GM21360 (cell line): ENCODE measurements around the gene EIPR1.

Experiments used
- ATAC-seq: cut with Tn5 transposase; IDR thresholded peaks from one replicate; pipeline ENCODE4 v1.9.1; 2021; ENCODE audit warnings: mild to moderate bottlenecking, moderate library complexity; ENCODE audit not compliant: unreplicated experiment

The EIPR1 gene

DNA sequence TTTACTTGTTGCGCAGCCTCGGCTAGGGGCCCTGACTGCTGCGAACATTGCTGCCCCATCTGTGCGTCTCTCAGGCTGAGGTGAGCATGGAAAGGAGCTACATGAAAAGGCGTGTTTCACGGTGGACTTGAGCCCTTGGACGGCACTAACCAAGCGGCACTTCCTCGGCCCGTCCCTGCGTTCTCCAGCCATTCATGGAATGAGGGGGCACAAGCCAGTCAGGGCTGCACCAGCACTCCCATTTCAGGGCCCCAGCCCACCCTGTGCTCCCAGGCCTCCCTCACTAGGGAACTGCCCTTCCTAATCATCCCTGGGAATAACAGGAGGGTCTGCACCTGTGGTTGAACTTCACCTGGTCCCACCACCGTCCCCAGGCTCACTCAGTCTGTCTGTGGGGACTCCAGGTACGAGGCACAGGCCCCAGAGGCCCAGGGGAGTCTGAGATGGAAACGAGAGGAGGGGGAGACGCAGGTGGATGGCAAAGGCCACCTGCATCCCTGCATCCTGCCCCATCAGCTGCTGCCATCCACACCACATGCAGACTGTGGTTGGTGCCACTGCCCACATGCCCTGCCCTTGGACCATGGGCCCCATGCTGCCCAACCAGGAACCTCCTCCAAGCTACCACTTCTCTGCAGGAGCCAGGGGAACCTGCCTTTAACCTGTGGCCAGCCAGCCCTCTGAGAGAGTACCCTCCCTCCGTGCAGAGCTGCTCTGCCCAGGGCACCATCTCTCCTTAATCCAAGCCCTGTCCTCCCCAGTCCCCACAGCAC lies 99.7 kb downstream of the EIPR1 start:
- no peak for ATAC-seq

DNA sequence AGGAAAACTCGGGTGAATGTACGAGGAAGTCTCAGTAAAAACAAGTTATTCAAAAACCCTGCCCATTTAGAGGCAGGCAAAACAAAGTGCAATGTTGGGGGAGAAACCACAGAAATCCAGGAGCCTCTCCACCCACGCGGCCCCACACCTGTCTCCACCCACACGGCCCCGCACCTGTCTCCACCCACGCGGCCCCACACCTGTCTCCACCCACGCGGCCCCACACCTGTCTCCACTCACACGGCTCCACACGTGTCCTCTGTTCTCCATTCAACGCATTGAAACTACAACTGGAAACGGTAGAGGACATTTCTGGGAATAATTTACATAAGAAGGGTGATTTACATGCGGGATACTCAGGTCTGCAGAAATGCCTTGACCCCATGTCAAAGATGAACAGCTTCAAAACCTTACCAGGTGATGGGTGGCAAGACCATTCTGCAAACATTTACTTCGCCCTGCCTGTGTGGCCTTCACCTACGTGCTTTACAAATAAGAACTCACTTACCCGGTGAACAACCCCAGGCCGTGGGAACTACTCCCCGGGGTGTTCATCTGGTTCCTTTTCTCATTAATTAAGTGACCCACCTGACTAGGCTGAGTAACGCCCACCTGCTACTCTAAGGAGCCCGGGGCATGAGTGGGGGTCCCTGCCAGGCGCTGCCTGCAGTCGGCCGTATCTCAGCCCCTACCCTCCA lies 100.4 kb downstream of the EIPR1 start:
- ATAC-seq = no peak

GRCh38 chr2:3272761-3273160 lies 104.9 kb downstream of the EIPR1 start:
- ATAC-seq = no peak

GRCh38 chr2:3270095-3270478 lies 107.5 kb downstream of the EIPR1 start:
- no peak for ATAC-seq

DNA sequence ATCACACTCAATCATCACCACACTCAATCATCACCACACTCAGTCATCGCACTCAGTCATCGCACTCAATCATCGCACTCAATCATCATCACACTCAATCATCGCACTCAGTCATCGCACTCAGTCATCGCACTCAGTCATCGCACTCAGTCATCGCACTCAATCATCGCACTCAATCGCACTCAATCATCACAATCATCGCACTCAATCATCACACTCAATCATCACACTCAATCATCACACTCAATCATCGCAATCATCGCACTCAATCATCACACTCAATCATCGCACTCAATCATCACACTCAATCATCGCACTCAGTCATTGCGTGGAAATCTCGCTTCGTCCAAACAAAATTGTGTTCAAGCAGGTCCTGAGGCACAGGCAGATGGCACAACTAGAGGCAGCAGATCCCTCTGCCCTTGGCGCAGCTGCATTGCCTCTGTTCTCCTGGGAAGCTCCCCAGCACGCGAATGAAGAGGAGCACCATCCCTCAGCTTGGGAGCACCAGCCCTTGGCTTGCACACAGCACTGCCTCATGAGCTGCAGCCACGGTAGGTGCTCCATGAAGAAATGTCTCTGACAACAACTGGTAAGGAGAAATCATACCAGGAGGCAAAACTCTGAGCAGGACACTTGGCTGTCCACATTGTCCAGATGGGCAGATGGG lies 108.1 kb downstream of the EIPR1 start:
- ATAC-seq = no peak

DNA sequence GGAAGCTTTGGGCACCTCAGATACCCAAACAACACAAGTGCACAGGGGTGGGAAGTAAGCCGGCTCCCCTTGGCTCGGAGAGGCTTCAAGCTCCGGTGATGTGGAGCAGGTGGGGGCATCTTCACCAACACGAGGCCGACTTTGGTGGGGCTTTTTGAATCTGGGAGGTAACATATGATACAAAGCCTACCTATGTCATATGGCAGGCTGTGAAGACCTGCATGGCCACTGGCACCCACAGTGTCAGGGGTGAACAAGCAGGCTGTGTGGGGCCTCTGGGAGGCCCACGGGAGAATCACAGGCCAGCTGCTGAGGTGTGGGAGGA lies 109.0 kb downstream of the EIPR1 start:
- ATAC-seq = no peak

- ATAC-seq = no peak
Measured at GRCh38 chr2:3267869-3268704, 109.5 kb downstream of the EIPR1 start.

DNA sequence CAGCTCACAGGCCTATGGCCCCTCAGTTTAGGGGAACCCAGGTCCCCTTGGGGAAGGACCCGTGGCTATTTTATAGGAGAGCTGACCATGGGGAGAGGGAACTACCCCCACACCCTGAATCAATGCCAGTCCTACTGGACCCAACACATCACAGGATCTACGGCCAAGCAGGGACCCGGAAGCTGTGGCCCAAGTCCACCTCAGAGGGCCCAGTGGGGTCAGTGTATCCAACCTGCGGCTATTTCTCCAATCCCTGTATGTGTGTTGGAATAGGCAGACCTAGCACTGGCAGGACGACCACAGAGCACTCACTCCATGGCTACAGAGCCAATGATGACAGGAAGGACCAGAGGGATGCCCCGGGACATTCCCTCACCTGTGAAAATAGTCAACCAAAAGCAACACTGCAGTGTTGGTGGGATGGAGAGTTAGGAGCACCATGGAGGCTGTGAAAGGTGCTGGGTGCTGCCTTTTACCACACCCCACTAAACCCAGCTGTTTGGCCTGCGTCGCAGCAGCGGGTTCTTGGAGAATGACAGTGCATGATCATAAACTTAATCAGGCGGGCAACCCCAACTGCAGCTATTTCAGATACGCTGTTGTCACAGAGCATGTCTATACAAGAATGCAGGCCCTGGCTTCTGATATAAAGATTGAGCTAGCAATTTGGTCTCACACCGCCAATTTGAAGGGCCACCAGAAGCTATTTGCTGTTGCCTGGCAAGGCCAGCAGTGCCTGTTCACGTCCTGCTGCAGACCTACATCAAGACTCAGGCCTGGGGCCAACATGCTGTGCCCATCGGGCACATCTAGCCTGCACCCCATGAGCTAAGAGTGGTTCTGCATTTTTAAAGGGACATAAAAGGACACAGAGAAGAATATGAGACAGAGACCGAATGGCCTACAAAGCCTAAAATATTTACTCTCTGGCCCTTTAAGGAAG lies 110.4 kb downstream of the EIPR1 start:
- no peak for ATAC-seq

- no peak for ATAC-seq
Measured at GRCh38 chr2:3265981-3266924, 111.4 kb downstream of the EIPR1 start.

- no peak for ATAC-seq
Measured at GRCh38 chr2:3265471-3265870, 112.1 kb downstream of the EIPR1 start.

- ATAC-seq = no peak
Measured at GRCh38 chr2:3264010-3264744, 113.4 kb downstream of the EIPR1 start.

DNA sequence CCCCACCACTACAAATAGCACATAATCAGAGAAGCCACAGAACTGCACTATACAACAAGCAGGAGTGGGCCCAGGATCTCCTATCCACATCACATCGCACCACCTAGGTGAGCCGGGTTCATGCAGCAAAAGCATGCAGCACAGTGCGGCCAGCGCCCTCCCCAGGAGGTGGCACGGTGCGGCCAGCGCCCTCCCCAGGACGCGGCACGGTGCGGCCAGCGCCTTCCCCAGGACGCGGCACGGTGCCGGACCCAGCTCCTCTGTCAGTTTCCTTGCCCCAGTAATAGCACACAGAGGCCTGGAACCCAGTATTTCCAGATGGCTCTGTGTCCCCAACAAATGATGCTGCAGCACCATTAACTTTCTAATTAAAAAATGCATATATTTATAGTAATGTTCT lies 114.1 kb downstream of the EIPR1 start:
- ATAC-seq = no peak

DNA sequence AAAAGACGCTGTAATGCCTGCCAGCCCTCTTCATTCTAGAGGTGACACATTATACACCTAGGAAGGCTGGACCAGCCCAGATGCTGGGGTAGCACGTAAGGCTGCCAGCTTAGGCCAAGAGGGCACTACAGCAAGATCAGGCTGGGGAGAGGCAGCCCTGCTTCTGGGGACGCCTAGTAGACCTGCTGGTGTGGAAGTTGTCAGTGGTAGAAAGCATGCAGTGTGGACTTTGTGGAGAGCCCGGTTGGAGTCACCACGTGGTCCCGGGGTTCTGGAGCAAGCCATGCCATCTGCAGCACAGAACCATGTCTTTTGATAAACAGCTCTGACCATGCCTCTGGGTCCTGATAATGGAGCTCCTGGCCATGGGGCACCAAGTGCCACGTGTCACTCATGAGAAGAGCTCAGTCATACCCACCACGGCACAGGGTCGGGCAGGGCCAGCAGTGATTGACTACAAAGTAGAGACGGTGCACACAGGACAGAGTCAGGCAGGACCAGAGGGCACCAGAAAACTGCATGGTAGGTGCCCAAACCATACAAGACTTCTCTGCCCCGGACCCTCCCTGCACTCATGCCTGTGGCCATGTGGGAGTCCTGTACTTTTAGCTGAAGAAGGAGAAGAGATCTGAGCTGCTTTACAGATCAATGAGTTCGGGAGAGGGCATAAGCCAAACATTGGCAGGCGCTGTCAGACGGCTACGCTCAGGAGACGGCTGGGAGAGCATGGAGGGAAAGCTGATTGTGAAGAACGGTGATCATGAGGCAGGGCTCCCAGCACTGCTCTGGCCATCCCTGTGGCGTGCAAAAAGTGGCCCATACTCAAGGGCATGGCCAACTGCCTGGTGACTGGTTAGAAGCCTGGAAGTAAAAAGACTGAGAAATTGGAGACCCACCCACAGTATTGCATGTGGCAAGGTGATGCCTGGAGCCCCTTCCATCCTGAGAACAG lies 114.9 kb downstream of the EIPR1 start:
- no peak for ATAC-seq

DNA sequence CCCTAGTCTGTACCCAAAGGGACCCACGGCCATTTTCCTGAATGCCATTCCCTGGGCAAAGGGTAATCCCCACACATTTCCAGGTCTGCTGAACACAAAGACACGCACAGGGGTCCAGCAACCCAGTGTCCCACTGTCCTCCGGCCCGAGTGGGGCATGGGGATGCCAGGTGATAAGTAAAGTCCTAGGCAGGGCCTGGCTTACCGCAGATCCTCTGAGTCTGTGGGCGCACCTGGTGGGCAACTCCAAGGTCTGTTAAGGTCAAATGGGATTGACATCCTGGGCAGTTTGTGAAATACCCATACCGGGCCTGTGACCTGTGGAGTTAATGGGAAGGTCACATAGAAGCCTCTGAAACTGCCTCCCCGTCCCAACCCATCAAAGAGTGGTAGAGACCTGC lies 116.1 kb downstream of the EIPR1 start:
- ATAC-seq = no peak

DNA sequence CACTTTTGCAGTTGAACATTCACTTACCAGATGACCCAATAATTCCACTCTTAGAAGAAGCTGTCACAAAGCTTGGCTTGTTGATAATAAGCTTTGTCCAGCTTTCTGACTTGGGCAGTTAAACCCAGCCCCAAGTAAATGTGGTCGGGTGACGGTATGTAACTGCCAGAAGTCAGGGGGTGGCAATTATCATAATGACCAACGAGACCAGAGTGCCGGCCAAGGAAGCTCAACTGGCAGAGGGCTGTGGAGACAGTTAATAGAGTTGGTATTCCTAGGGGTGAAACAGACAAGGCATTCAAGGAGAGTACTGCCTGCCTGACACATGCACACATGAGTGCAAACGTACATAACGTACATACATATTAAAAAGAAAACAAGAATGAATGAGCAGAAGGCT lies 116.7 kb downstream of the EIPR1 start:
- no peak for ATAC-seq

- ATAC-seq = no peak
Measured at GRCh38 chr2:3257826-3258225, 119.8 kb downstream of the EIPR1 start.

DNA sequence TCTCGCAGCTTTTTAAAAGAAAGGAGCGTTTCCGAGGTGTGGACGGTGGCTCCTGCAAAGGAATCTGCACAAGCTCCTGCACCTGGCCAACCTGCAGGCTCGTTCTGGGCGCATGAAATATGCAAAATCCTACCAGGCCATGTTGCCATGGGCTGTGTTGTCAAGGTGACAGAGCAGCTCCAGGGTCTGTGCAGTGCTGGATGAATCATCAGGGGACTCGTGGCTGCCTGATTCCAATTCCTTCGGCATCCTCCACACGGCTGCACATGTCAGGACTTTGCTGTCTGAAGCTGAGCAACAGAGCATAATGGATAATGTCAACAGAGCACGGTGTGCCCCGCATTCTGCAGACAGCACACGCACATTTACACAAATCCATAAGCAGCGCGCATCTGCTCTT lies 120.5 kb downstream of the EIPR1 start:
- no peak for ATAC-seq
